GM23248 (cell line): ENCODE data around the gene EIF2S1. TPM values are rescaled to one million over a fixed set of nuclear protein-coding genes. Genes with fewer than 3 reads are reported as not detected.
"Not testable (repeated sequence)": the region's sequence is repeated elsewhere in the genome, so short reads cannot be mapped to it uniquely, and the experiment has no call there.

ENCODE experiments used
- DNase-seq: peaks from one replicate; pipeline ENCODE4 v3.0.0-alpha.2; 2015
- H2AFZ ChIP-seq: fragments of 200-600 bp; sonication (generic); 2 replicates; pipeline ENCODE4 v1.6.1; 2016; ENCODE audit warnings: antibody characterized with exemption
- H3F3A ChIP-seq: fragments of 200-600 bp; sonication (generic); 2 replicates; pipeline ENCODE4 v1.6.1; 2016; ENCODE audit warnings: mild to moderate bottlenecking, antibody characterized with exemption, mixed run types; ENCODE audit not compliant: insufficient read depth
- H3K27ac ChIP-seq: fragments of 200-600 bp; sonication (generic); 2 replicates; pipeline ENCODE4 v1.5.1; 2016; ENCODE audit warnings: mild to moderate bottlenecking
- H3K27me3 ChIP-seq: fragments of 200-600 bp; sonication (generic); replicated peaks from 2 replicates; pipeline ENCODE4 v1.6.1; 2016; ENCODE audit warnings: mild to moderate bottlenecking; ENCODE audit not compliant: insufficient read depth
- H3K36me3 ChIP-seq: fragments of 200-600 bp; sonication (generic); 2 replicates; pipeline ENCODE4 v1.6.1; 2016; ENCODE audit warnings: low read depth, mild to moderate bottlenecking
- H3K4me1 ChIP-seq: fragments of 200-600 bp; sonication (generic); 2 replicates; pipeline ENCODE4 v1.6.1; 2016; ENCODE audit warnings: mild to moderate bottlenecking; ENCODE audit not compliant: insufficient read depth
- H3K4me2 ChIP-seq: fragments of 200-600 bp; sonication (generic); one replicate; pipeline ENCODE4 v1.6.1; 2016; ENCODE audit warnings: mild to moderate bottlenecking; ENCODE audit not compliant: unreplicated experiment
- H3K4me3 ChIP-seq: fragments of 200-600 bp; sonication (generic); 2 replicates; pipeline ENCODE4 v1.5.1; 2016; ENCODE audit warnings: mild to moderate bottlenecking
- H3K79me2 ChIP-seq: fragments of 200-600 bp; sonication (generic); 2 replicates; pipeline ENCODE4 v1.6.1; 2016; ENCODE audit warnings: mild to moderate bottlenecking; ENCODE audit not compliant: insufficient read depth
- H3K9ac ChIP-seq: fragments of 200-600 bp; sonication (generic); 2 replicates; pipeline ENCODE4 v1.6.1; 2016; ENCODE audit warnings: mild to moderate bottlenecking
- H3K9me2 ChIP-seq: fragments of 200-600 bp; sonication (generic); 2 replicates; pipeline ENCODE4 v1.6.1; 2016; ENCODE audit warnings: mixed run types, mild to moderate bottlenecking, moderate library complexity; ENCODE audit not compliant: insufficient read depth
- H3K9me3 ChIP-seq: fragments of 200-600 bp; sonication (generic); one replicate; pipeline ENCODE4 v1.6.1; 2017; ENCODE audit warnings: low read depth
- H4K20me1 ChIP-seq: fragments of 200-600 bp; sonication (generic); 2 replicates; pipeline ENCODE4 v1.6.0; 2016; ENCODE audit not compliant: insufficient read depth
- EZH2 ChIP-seq: fragments of 200-600 bp; sonication (generic); IDR thresholded peaks from 2 replicates; pipeline ENCODE4 v1.6.1; 2018; ENCODE audit warnings: antibody characterized with exemption, mild to moderate bottlenecking; ENCODE audit not compliant: insufficient read depth, poor library complexity, severe bottlenecking
- EZH2phosphoT487 ChIP-seq: fragments of 200-600 bp; sonication (generic); IDR thresholded peaks from 2 replicates; pipeline ENCODE4 v1.6.1; 2018; ENCODE audit warnings: antibody characterized with exemption, moderate library complexity, mild to moderate bottlenecking, low read depth; ENCODE audit not compliant: insufficient read depth
- WGBS, 2 experiments: methylation state at CpG; one replicate each; pipeline ENCODE4 v1.1.6; 2015 to 2017; ENCODE audit warnings: low lambda C conversion rate in 2 of 2, low coverage in 1 of 2; ENCODE audit errors: missing lambda C conversion rate in 2 of 2; 5-methylcytosine and 5-hydroxymethylcytosine counted together
- in situ Hi-C: fragments of 300-500 bp; cut with MboI; formaldehyde crosslinking; loops from 2 replicates; pipeline ENCODE4 v1.15.0; 2020
- polyA plus RNA-seq: library from polyadenylated mRNA; unstranded; fragments of >200 nt; fragmentation: Nextera tagmentation; extraction: Ambion mirVana; gene quantifications from 2 replicates; pipeline ENCODE4 v1.2.1, GENCODE V29; 2016
- total RNA-seq: library from RNA; depleted of rRNA; stranded (reverse); fragments of >200 nt; shearing (Covaris generic); gene quantifications from 2 replicates; pipeline ENCODE4 v1.2.3, GENCODE V29; 2014

The EIF2S1 gene
- total and polyA plus RNA-seq, 2 experiments from 2014 or later: 218 to 232 TPM

DNA sequence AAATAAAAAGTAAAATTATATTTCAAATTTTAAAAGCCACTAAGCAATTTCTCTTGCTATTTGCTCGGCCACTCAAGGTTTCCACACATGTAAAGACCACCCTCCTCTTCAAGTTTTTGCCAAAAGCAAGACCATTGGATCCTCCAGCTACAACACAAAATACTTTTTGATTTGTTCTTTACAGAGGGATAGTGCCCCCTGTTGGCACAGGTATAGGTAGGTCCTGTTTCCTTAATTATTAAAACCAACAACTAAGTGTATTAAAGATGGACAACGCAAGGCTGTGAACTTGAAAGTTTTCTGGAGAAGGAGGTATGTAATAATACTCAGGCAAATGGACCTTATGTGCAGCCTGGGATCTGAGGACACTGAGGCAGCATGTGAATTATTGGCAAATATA, 24.3 kb upstream of the EIF2S1 start:
- Histone ChIP-seq H3K79me2 (peaks cover 38% of the 10 kb centered on the region), H3K27ac (no peak overlapping the region), H3K9me3 (no peaks in the 10 kb centered on the region), H3K27me3 (no peaks in the 10 kb centered on the region), H3K4me2 (no peak overlapping the region), H3K4me3 (no peak overlapping the region), H3K36me3 (peaks cover 76% of the 10 kb centered on the region), H2AFZ (no peak overlapping the region), H3K9me2 (no peaks in the 10 kb centered on the region), H4K20me1 (no peaks in the 10 kb centered on the region), H3K4me1 (peaks cover 17% of the 10 kb centered on the region), H3K9ac (no peak overlapping the region), H3F3A (peaks cover 70% of the 10 kb centered on the region)
- WGBS, 2 experiments: 93 to 94% methylated on average over 2 of the region's 2 CpGs
- in situ Hi-C loops: no loop called here
- TF ChIP-seq EZH2: no peak
- TF ChIP-seq EZH2phosphoT487: no peak
- DNase-seq: peak; percentile 49

DNA sequence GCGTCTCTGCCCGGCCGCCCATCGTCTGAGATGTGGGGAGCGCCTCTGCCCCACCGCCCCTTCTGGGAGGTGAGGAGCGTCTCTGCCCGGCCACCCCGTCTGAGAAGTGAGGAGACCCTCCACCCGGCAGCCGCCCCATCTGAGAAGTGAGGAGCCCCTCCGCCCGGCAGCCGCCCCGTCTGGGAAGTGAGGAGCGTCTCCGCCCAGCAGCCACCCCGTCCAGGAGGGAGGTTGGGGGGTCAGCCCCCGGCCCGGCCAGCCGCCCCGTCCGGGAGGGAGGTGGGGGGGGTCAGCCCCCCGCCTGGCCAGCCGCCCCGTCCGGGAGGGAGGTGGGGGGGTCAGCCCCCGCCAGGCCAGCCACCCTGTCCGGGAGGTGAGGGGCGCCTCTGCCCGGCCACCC, 18.9 kb upstream of the EIF2S1 start:
- H3K79me2 ChIP-seq, H3K9ac ChIP-seq, H3K9me3 ChIP-seq, H3K27ac ChIP-seq, H3K4me1 ChIP-seq, in situ Hi-C loops, H2AFZ ChIP-seq, H3K4me3 ChIP-seq, H3K4me2 ChIP-seq, DNase-seq, H3K9me2 ChIP-seq, H3K27me3 ChIP-seq, H4K20me1 ChIP-seq: not testable (repeated sequence)
- WGBS, 2 experiments: 95 to 97% methylated on average over 9 to 29 of the region's 31 CpGs
- H3K36me3 ChIP-seq: peaks cover 69% of the 10 kb centered on the region
- H3F3A ChIP-seq: peaks cover 44% of the 10 kb centered on the region

DNA sequence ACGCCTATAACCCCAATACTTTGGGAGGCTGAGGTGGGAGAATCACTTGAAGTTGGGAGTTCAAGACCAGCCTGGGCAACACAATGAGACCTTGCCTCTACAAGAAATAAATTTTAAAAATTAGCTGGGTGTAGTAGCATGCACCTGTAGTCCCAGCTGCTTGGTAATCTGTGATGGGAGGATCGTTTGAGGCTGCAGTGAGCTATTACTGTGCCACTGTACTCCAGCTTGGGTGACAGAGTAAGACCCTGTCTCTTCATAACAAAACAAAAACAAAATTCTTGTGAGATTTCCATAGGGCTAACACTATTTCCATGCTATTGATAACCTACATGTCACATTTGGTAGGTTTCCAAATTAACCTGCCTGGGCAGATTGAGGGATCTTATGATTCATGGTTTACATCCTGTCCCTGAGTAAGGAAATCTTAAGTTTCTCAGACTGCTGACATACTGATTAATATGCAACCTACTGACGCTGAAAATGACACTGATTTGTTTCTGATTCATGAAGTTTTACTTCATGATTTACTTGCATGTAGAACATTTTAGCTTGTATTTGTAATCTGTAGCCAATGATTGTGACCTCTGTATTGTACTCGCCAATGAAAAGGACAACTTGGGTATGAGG, 16.4 kb upstream of the EIF2S1 start:
- Histone ChIP-seq H3K4me1 (0 out of 2 replicates have a peak, but pooled peaks cover 4% of the 10 kb centered on the region), H3K36me3 (peaks cover 68% of the 10 kb centered on the region), H3K79me2 (no peaks in the 10 kb centered on the region; the same call in 1 of the 2 replicates), H3K4me3 (no peak overlapping the region), H2AFZ (no peak overlapping the region), H3K9me3 (no peaks in the 10 kb centered on the region), H3K4me2 (no peak overlapping the region), H4K20me1 (no peaks in the 10 kb centered on the region), H3K9ac (no peak overlapping the region), H3K9me2 (no peaks in the 10 kb centered on the region), H3F3A (peaks cover 22% of the 10 kb centered on the region; the same call in 1 of the 2 replicates), H3K27me3 (no peaks in the 10 kb centered on the region), H3K27ac (no peak overlapping the region)
- no peak for DNase-seq
- in situ Hi-C loops: no loop called here
- TF ChIP-seq EZH2: no peak
- TF ChIP-seq EZH2phosphoT487: no peak
- WGBS, 2 experiments: 87 to 90% methylated on average over 4 of the region's 4 CpGs

DNA sequence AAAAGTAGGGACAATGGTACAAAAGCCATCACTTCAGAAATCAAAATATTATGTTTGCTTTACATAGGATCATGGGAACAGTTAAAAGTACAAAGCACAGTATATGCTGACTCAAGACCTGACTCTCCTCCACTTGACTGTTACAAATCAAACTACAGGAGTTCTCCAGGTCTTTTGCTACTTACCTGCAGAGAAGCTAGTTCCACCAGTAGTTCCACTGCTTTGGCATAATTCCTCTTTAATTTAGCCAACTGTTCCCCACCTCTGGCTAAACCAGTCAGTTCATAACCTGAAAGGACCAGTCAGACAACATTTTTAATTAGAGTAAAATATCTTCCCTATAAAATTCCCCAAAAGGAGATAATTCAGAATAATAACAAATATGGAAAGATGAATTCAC, 14.5 kb upstream of the EIF2S1 start:
- in situ Hi-C loops: no loop called here
- no peak for DNase-seq
- peaks cover 72% of the 10 kb centered on the region for H3K36me3 ChIP-seq

DNA sequence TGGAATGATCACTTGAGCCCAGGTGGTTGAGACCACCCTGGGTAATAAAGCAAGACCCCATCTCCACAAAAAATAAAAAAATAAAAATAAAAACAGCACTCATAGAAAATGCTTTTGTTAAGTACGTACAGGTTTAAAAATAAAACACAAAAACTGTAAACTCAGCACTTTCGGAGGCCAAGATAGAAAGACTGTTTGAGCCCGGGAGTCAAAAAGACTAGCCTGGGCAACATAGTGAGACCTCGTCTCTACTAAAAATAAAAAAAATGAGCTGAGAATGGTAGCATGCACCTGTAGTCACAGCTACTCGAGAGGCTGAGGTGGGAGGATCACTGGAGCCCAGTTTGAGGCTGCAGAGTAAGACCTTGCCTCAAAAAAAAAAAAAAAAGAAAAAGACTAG, 8.1 kb upstream of the EIF2S1 start:
- in situ Hi-C loops: no loop called here
- Histone ChIP-seq H3F3A (no peaks in the 10 kb centered on the region), H3K4me1 (peaks cover 8% of the 10 kb centered on the region), H3K9me3 (no peaks in the 10 kb centered on the region), H3K36me3 (peaks cover 58% of the 10 kb centered on the region), H3K27me3 (no peaks in the 10 kb centered on the region), H4K20me1 (peaks cover 5% of the 10 kb centered on the region; the same call in 1 of the 2 replicates), H3K27ac (no peak overlapping the region), H3K9ac (no peak overlapping the region), H3K9me2 (no peaks in the 10 kb centered on the region), H3K79me2 (peaks cover 77% of the 10 kb centered on the region), H2AFZ (no peak overlapping the region), H3K4me3 (no peak overlapping the region), H3K4me2 (no peak overlapping the region)
- no peak for DNase-seq
- TF ChIP-seq EZH2phosphoT487 (no peak), EZH2 (no peak)
- 74 to 75% methylated on average over 5 of the region's 5 CpGs for WGBS, 2 experiments

More for the DNA sequence above, 14.5 kb upstream of the EIF2S1 start:
- Histone ChIP-seq H3K79me2 (peaks cover 12% of the 10 kb centered on the region; the same call in 1 of the 2 replicates), H3K27me3 (no peaks in the 10 kb centered on the region), H3K4me1 (0 out of 2 replicates have a peak, but pooled peaks cover 4% of the 10 kb centered on the region), H2AFZ (no peak overlapping the region), H3F3A (0 out of 2 replicates have a peak, but pooled peaks cover 18% of the 10 kb centered on the region), H3K27ac (no peak overlapping the region), H4K20me1 (no peaks in the 10 kb centered on the region), H3K4me3 (no peak overlapping the region), H3K9ac (no peak overlapping the region), H3K9me2 (no peaks in the 10 kb centered on the region), H3K9me3 (no peaks in the 10 kb centered on the region), H3K4me2 (no peak overlapping the region)
- TF ChIP-seq EZH2phosphoT487: no peak
- TF ChIP-seq EZH2: no peak
